GM18873 (cell line): ENCODE data around the gene HID1.
"Not testable (repeated sequence)": the region's sequence is repeated elsewhere in the genome, so short reads cannot be mapped to it uniquely, and the experiment has no call there.

Source experiments
- ATAC-seq: cut with Tn5 transposase; IDR thresholded peaks from one replicate; pipeline ENCODE4 v1.9.1; 2021; ENCODE audit warnings: mild to moderate bottlenecking, moderate library complexity, moderate number of reproducible peaks; ENCODE audit not compliant: unreplicated experiment, low FRiP score

The HID1 gene

GRCh38 chr17:74971069-74971841 is 1.3 kb downstream of the HID1 start:
- no peak for ATAC-seq

- ATAC-seq, result no peak
Observed at GRCh38 chr17:74970395-74970794, 2.2 kb downstream of the HID1 start.

GRCh38 chr17:74969501-74969900 is 3.1 kb downstream of the HID1 start:
- not testable (repeated sequence) for ATAC-seq

DNA sequence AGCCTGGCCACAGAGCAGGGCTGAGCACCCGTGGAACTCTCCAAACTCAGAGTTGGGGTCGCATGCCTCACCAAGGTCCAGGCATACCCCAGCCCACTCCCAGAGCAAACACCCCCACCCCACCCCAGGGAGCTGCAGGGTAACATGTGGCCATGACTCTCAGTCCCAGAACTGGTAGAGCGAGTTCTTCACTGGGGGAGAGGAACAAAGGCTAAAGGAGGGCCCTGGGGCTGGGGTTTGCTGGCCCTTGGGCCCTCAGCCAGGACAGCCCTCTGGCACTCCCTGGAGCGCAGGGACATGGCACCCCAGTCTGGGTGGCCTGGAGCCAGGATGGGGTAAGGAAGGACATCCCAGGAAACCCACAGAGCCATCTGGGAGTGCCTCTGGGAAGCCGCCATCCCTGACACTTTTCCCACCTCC is 4.2 kb downstream of the HID1 start:
- no peak for ATAC-seq

DNA sequence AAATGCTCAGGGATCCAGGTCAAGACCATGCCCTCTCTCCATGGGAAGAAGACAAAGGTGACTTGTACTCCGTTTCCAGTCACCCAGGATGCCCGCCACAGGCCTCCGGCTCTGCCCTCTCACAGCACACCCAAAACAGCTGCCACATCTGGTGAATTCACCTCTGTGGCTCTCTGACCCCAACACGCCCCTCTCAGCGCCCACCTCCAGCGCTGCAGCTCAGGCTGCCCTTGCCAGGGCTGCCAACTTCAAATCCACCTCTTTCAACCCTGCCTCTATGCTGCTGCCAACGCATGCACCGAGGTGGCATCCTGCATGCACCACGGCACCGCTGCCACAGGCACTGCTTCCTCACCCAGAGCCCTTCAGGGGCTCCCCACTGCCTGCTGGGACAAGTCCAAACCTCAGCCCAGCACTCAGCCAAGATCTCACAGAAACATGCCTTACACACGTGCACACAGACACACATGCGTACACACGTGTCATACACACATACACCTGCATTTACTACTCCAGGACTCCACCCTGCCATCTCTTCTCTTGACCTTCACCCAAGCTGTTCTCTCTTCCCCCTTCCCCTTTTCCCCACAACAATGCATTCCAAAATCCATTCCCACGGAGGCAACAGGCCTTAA is 7.5 kb downstream of the HID1 start:
- ATAC-seq, result no peak

GRCh38 chr17:74964246-74964761 is 8.3 kb downstream of the HID1 start:
- ATAC-seq, result no peak

GRCh38 chr17:74963656-74964055 is 8.9 kb downstream of the HID1 start:
- no peak for ATAC-seq

DNA sequence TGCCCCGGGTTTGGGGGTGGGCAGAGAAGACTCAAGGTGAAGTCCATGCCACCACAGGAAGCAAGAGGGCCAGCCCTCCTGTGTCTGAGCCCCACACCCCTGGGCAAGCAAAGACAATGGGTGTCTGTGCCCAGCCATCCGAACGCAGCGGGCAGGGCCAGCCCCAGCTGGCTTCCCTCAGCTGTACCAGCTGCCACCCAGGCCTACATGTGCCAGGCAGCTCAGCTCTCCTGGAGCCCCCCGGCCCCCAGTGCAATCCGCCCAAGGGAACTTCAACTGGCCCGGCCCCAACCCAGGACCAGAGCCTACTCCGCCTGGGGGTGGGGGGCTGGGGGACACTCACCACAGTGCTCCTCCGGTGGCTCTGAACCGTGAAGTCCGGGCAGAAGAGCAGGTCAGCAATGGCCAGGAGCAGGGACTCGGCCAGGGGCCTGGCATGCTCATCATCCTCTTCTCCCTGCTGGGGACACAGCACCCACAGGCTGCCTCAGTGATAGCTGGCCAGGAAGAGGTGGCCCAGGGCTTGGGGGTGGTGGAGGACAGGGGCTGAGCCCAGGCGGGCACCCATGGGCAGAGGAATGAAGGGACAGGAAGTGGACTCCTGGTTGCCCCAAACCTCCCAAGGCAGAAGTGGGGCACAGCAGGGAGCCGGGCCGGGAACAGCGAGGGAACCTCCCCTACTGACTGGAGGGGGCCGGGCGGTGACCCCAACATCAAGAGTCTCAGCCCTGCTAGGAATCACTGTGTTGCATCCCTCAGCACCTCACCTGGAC is 9.8 kb downstream of the HID1 start:
- no peak for ATAC-seq

DNA sequence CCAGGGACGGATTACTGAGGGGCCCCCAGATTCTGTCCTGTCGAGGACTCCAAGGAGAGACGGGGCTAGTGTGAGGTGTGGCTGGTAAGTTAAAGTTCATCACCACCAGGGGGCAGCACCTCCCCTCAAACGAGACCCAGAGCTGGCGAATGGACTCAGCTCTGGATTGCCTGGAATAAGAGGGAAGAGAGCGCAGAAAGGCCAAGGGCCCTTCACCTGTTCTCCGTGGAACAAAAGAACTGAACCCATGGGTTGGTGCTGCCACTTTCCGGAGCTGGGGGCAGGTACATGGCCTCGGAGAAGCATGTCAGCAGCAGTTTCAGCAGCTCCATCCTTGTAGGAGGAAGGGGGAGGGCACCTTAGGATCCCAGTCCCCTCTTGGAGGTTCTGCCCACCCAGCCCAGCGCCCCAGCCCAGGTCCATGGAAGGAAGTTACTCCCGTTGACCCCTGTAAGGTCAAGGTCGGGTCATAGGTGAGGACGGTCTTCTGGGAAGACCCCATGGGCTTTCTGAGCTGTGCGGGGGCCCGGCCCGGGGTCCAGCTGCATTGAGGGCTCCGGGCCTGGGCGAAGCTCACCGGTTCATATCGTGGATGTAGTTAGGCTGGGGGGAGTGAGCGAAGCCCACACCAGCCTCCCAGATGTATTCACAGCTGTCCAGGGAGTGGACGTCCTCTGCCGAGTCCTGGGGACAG is 10.8 kb downstream of the HID1 start:
- no peak for ATAC-seq

GRCh38 chr17:74960570-74961342 is 11.8 kb downstream of the HID1 start:
- ATAC-seq, result no peak

DNA sequence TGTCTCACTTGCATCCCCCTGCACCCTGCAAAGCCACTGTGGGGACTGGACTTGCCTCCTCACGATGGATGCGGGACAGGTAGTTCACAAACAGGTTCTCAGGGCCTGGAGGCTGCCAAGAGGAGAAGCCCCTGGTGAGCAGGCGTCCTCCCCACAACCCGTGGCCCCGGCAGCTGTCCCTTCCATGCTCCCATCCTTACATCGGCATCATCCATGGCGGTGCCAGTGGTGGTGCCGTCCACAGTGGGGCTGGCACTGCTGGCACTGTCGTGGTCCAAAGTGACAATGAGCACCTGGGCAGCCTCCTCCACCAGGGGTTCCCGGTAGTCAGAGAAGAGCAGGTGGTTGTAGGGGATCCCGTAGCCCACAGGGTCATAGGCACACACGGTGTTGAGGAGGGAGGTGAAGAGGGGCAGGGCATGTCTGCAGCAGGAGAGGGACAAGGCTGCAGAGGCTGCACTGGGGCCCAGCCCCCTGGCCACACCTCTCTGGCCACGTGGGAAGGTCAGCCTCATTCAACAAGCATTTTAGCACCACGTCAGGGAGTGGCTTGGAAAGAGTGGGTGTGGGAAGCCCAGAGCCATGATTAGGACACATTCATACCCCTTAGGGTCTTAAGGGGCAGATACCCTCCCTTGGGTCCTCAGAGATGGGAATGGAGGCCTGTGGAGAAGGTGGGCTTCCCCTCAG is 12.6 kb downstream of the HID1 start:
- no peak for ATAC-seq

- ATAC-seq, result no peak
Observed at GRCh38 chr17:74957935-74958740, 14.4 kb downstream of the HID1 start.

DNA sequence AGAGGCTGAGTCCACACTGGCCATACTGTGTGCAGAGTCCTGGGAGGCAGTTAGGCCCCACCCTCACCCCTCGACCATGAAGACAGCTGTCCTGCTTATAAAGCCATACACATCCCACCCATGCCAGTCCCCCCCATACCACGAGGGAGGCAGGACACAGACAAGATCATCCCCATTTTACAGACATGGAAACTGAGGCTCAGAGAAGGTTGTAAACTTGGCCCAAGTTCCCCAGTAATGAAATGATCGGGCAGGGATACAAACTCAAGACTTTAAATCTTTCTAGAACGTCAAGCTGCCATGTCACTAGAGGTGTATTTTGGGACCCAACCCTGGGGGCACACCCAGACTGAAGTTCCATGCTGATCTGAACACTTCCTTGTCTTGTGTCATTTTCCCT is 16.5 kb downstream of the HID1 start:
- ATAC-seq, result no peak

DNA sequence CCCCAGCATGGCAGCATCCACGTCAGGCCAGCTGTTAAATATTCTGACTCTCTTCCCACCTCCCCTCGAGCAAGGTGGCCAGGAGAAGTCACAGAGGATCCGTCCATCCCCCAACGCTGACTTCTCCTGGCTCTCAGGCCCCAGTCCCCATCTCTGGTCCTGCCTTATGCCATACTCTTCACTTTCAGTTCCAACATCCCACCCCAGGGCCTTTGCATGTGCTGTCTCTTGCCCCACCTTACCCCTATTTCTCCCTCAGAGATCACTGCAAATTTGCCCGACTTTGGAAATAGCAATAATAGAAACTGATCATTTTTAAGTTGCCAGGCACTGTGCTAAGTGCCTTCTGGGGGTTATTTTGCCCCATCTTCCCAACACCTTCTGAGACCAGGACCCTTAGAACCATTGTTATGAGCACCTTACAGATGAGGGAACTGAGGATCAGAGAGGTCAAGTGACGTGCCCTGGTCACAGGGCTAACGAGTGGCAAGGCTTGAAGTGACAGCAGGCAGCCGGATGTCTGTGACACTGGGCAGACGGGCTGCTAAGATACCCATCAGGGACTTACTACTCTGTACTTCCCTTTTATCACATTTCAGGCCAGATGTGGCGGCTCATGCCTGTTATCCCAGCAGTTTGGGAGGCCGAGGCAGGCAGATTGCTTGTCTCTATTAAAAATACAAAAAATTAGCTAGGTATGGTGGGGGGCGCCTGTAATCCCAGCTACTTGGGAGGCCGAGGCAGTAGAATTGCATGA is 17.7 kb downstream of the HID1 start:
- no peak for ATAC-seq

GRCh38 chr17:74954115-74954514 is 18.4 kb downstream of the HID1 start:
- ATAC-seq, result no peak

GRCh38 chr17:74953134-74953687 is 19.3 kb downstream of the HID1 start:
- no peak for ATAC-seq

GRCh38 chr17:74952431-74953133 is 20.0 kb downstream of the HID1 start:
- ATAC-seq, result no peak
